ENCODE results near the gene MREG.

GRCh38 chr2:215910180-215910579 is 103.2 kb downstream of the MREG start:
- TF ChIP-seq POLR2AphosphoS5 (IDR thresholded peaks at IDR 0.05; ENCODE audit: low read depth, low read length) (no peak), REST (IDR thresholded peaks at IDR 0.05; ENCODE audit: insufficient read depth in 1 of 2, low read depth in 2 of 2, low read length in 2 of 2) (no peak), TAF1 (IDR thresholded peaks at IDR 0.05; ENCODE audit: borderline replicate concordance, insufficient read depth, low read length) (no peak)

Data from PFSK-1 (cell line).